ENCODE results near the gene TFIP11.
A peak's percentile ranks its signal among the peaks of the same experiment; 100 is the strongest.

The TFIP11 gene

GRCh38 chr22:26481112-26481693, 31.1 kb downstream of the TFIP11 start (continued):
- TF ChIP-seq ZBTB44 (tag by site-specific recombination; IDR thresholded peaks at IDR 0.05) (no peak), ZNF548 (tag by site-specific recombination; IDR thresholded peaks at IDR 0.05) (no peak), ZNF175 (tag by site-specific recombination; IDR thresholded peaks at IDR 0.05) (no peak), ZNF302 (tag by site-specific recombination; IDR thresholded peaks at IDR 0.05; ENCODE audit: low read depth) (no peak), ZNF280D (tag by site-specific recombination; IDR thresholded peaks at IDR 0.05) (no peak)

GRCh38 chr22:26480611-26480932, 31.7 kb downstream of the TFIP11 start:
- Histone ChIP-seq H3K27ac (ENCODE audit: extremely low read depth, low read depth, low read length) (no peak overlapping the region), H3K4me3 (ENCODE audit: low read depth, low read length) (no peak overlapping the region), H3K9me3 (ENCODE audit: control insufficient read depth, insufficient read depth, low read depth, low read length) (no peaks in the 10 kb centered on the region), H3K4me1 (ENCODE audit: control insufficient read depth, insufficient read depth, low read length) (peaks cover 4% of the 10 kb centered on the region; the same call in 1 of the 2 replicates), H3K36me3 (ENCODE audit: control insufficient read depth in 2 of 2, insufficient read depth in 1 of 2, low read length in 2 of 2) (peaks cover 22 to 51% of the 10 kb centered on the region in 2 experiments)
- TF ChIP-seq ZNF335 (tag by site-specific recombination; conservative IDR thresholded peaks at IDR 0.05) = peak; percentile 67
- no peak for TF ChIP-seq ZNF585B (tag by site-specific recombination; IDR thresholded peaks at IDR 0.05)
- CTCF ChIA-PET = interaction anchor here (1.5 to 8.1 kb wide), 3 partner anchors 20 to 113 kb away, joined by 4 to 47 read pairs (median 12); no protein-coding TSS in a partner anchor
- POLR2A ChIA-PET = no interaction called here

GRCh38 chr22:26479792-26480610, 32.3 kb downstream of the TFIP11 start:
- no peak overlapping the region for H3K27ac ChIP-seq (ENCODE audit: extremely low read depth, low read depth, low read length)
- ChIA-PET CTCF (interaction anchor here (1.5 to 8.1 kb wide), 3 partner anchors 19 to 114 kb away, joined by 4 to 47 read pairs (median 7); no protein-coding TSS in a partner anchor), POLR2A (no interaction called here)
- peaks cover 26 to 51% of the 10 kb centered on the region in 2 experiments for H3K36me3 ChIP-seq (ENCODE audit: control insufficient read depth in 2 of 2, insufficient read depth in 1 of 2, low read length in 2 of 2)
- TF ChIP-seq ATF2 (tag by site-specific recombination; IDR thresholded peaks at IDR 0.05; ENCODE audit: low read depth) (peak; percentile 91), ZNF629 (tag by site-specific recombination; IDR thresholded peaks at IDR 0.05) (peak; percentile 60), ZNF692 (tag by site-specific recombination; IDR thresholded peaks at IDR 0.05) (peak; percentile 74), ZNF274 (IDR thresholded peaks at IDR 0.05; ENCODE audit: low read length) (no peak), ZNF274 (tag by site-specific recombination; IDR thresholded peaks at IDR 0.05; ENCODE audit: borderline replicate concordance) (no peak), GLI2 (tag by site-specific recombination; IDR thresholded peaks at IDR 0.05; ENCODE audit: borderline replicate concordance, low read depth) (no peak), ZFP69B (tag by site-specific recombination; IDR thresholded peaks at IDR 0.05) (peak; percentile 54; the same call in 1 of the 2 replicates), AEBP2 (tag by site-specific recombination; IDR thresholded peaks at IDR 0.05; ENCODE audit: borderline replicate concordance) (no peak), ZNF600 (tag by site-specific recombination; IDR thresholded peaks at IDR 0.05) (peak; percentile 80)
- H3K9me3 ChIP-seq (ENCODE audit: control insufficient read depth, insufficient read depth, low read depth, low read length) = no peaks in the 10 kb centered on the region
- no peak overlapping the region for H3K4me3 ChIP-seq (ENCODE audit: low read depth, low read length)
- H3K4me1 ChIP-seq (ENCODE audit: control insufficient read depth, insufficient read depth, low read length) = peaks cover 4% of the 10 kb centered on the region; the same call in 1 of the 2 replicates

All from HEK293 (cell line).